HUDEP-2 (cell line): ENCODE measurements around the gene BTBD9.
"Not testable (repeated sequence)": the region's sequence is repeated elsewhere in the genome, so short reads cannot be mapped to it uniquely, and the experiment has no call there.

ENCODE experiments used
- DNase-seq, 76 experiments: peaks; one replicate each; lab custom pipeline; 2025; ENCODE audit not compliant: unreplicated experiment in 76 of 76; lab: John Stamatoyannopoulos, UW

Gene BTBD9

GRCh38 chr6:38443352-38444144 is 196.2 kb downstream of the BTBD9 start:
- DNase-seq: no peak

GRCh38 chr6:38438097-38438496 is 201.6 kb downstream of the BTBD9 start:
- DNase-seq: no peak

- no peak for DNase-seq
Measured at GRCh38 chr6:38436726-38437465, 202.8 kb downstream of the BTBD9 start.

DNA sequence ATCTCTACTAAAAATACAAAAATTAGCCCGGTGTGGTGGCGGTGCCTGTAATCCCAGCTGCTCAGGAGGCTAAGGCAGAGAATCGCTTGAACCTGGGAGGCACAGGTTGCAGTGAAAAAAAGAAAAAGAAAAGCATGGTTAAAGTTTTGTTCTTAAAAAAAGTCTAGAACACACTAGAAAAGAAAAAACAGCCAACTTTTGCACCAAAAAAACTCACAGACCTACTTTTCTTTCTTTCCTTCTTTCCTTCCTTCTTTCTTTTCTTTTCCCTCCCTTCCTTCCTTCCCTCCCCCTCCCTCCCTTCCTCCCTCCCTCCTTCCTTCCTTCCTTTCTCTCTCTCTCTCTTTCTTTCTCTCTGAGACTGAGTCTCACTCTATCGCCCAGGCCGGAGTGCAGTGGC is 204.4 kb downstream of the BTBD9 start:
- no peak for DNase-seq

- DNase-seq: no peak
Measured at GRCh38 chr6:38434051-38434450, 205.7 kb downstream of the BTBD9 start.

DNA sequence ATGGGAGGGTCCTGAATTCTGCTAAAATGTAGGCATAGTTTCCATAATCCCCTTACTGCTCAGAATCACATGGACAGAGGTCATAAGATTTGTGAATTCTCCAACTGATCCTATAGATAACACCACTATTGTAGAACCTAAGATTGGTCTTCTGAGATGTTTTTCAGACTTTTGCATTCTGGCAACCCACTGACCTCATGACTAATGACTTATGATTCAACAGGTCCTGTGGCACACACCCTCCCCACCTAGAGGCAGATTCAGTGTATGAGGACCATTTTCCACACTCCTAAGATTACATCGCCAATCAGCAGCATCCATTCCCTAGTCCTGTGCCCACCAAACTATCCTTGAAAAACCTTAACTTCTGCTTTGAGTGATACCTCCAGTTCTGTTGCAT is 207.2 kb downstream of the BTBD9 start:
- DNase-seq: no peak

DNA sequence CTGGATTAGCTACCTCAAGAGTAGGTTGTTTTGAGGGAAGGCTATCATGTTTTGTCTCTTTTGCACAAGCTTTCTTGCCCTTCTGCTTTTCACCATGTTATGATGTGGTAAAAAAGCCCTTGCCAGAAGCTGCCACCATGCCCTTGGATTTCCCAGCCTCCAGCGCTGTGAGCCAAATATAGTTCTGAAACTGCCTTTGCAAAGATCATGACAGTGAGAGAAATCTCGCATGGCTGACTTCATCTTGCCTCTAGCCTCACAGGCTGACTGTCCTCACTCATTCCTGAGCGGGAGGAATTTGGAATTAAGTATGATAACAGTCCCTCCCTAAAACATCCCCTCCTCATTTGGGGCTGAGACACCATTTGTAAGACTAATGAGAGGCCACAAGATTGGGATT is 207.7 kb downstream of the BTBD9 start:
- DNase-seq: no peak

GRCh38 chr6:38429546-38429945 is 210.2 kb downstream of the BTBD9 start:
- DNase-seq: no peak

DNA sequence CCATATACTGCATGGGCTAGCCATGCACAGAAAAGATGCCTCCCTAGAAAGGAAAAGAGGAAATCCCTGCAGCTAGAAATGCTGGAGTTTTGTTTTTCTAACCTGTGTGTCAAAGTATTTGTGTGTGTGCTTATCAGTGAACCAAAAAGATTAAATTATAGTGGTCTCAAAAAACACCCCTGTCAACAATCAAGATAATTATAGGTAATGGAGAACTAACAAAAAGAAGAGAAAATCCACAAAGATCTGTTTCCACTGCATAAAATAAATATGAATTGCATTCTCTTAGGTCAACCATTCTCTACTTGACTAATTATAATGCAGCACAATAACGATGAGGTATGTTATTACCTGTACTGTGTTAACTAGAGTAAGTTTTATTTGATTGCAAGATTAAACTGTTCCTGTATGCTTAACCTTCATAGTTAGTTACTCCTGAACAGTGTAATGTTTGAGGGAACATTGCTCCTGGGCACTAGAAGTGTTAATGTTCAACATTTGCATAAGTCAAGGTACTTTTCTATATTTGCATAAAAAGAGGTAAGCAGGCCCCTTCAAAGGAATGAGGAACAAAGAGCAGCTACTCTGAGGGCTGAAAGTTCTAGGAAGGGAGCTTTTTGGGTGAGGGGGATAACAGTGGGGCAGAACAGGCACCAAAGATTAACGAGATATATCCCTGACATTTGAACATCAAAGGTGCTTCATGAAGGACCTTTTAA is 212.1 kb downstream of the BTBD9 start:
- no peak for DNase-seq

DNA sequence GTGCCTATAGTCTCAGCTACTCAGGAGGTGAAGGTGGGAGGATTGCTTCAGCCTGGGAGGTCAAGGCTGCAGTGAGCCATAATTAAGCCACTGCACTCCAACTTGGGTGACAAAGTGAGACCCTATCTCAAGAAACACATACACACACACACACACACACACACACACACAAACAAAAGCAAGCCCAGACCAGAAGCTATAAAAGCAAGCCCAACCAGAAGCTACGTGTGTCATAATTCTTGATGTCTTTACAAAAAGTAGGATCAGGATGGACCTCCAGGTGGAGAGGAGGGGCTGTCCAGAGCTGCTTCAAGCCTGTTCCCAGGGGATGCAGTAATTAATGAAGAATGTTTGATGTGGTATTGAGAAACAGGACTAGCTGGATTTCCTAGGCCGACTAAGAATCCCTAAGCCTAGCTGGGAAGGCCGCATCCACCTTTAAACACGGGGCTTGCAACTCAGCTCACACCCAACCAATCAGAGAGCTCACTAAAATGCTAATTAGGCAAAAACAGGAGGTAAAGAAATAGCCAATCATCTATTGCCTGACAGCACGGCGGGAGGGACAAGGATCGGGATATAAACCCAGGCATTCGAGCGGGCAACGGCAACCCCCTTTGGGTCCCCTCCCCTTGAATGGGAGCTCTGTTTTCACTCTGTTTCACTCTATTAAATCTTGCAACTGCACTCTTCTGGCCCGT is 213.8 kb downstream of the BTBD9 start:
- not testable (repeated sequence) for DNase-seq

- DNase-seq: no peak
Measured at GRCh38 chr6:38423746-38424145, 216.0 kb downstream of the BTBD9 start.

GRCh38 chr6:38420207-38420606 is 219.5 kb downstream of the BTBD9 start:
- DNase-seq: no peak

GRCh38 chr6:38417521-38417920 is 222.2 kb downstream of the BTBD9 start:
- no peak for DNase-seq

- no peak for DNase-seq
Measured at GRCh38 chr6:38415231-38416005, 224.3 kb downstream of the BTBD9 start.

GRCh38 chr6:38413102-38413800 is 226.5 kb downstream of the BTBD9 start:
- no peak for DNase-seq

- no peak for DNase-seq
Measured at GRCh38 chr6:38407192-38407591, 232.5 kb downstream of the BTBD9 start.

DNA sequence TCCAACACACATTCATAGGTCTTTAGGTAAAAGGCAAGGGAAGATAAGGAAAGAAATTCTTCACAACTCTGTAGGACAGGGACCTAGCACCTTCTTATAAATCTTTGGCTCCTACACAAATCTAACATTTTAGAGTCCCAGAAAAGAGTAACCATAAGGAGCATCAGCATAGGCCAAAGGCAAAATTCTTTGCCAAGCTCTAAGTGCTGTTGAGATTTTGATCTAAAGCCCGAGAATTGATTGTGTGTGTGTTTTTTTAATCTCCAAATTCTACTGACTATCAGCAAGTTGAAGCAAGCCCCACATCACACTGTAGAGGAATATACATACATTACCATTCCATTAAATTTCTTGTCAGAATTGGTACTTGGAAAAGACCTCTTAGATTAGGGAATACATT is 233.6 kb downstream of the BTBD9 start:
- DNase-seq: no peak

GRCh38 chr6:38404900-38405556 is 234.7 kb downstream of the BTBD9 start:
- DNase-seq: no peak

- DNase-seq: no peak
Measured at GRCh38 chr6:38404355-38404754, 235.4 kb downstream of the BTBD9 start.
